GM12872 (cell line): ENCODE data around the gene ANO9.

Experiments
- CTCF ChIP-seq: IDR thresholded peaks from 3 replicates; pipeline ENCODE4 v1.5.1; 2011; ENCODE audit warnings: low read depth, mild to moderate bottlenecking, low read length, moderate library complexity; ENCODE audit not compliant: insufficient read depth

ANO9 gene

GRCh38 chr11:488062-488461, 46.3 kb upstream of the ANO9 start:
- TF ChIP-seq CTCF = no peak

- no peak for TF ChIP-seq CTCF
Measured at GRCh38 chr11:487571-488021, 45.8 kb upstream of the ANO9 start.

- TF ChIP-seq CTCF = no peak
Measured at GRCh38 chr11:486189-486588, 44.4 kb upstream of the ANO9 start.

GRCh38 chr11:484616-485015, 42.8 kb upstream of the ANO9 start:
- no peak for TF ChIP-seq CTCF

GRCh38 chr11:479311-479710, 37.5 kb upstream of the ANO9 start:
- TF ChIP-seq CTCF = no peak

GRCh38 chr11:477052-477715, 35.4 kb upstream of the ANO9 start:
- TF ChIP-seq CTCF = no peak

GRCh38 chr11:476416-476815, 34.6 kb upstream of the ANO9 start:
- TF ChIP-seq CTCF = no peak
